GM18858 (cell line): ENCODE data around the gene RNF220.
"Not testable (repeated sequence)": the region's sequence is repeated elsewhere in the genome, so short reads cannot be mapped to it uniquely, and the experiment has no call there.

ENCODE experiments used
- ATAC-seq: cut with Tn5 transposase; IDR thresholded peaks from one replicate; pipeline ENCODE4 v1.9.1; 2021; ENCODE audit not compliant: unreplicated experiment

RNF220 gene

GRCh38 chr1:44695671-44696070 lies 290.6 kb downstream of the RNF220 start:
- no peak for ATAC-seq

GRCh38 chr1:44696101-44696500 lies 291.0 kb downstream of the RNF220 start:
- no peak for ATAC-seq

GRCh38 chr1:44696789-44697345 lies 291.8 kb downstream of the RNF220 start:
- ATAC-seq, result no peak

- ATAC-seq, result no peak
Observed at GRCh38 chr1:44698138-44698537, 293.1 kb downstream of the RNF220 start.

- ATAC-seq, result not testable (repeated sequence)
Observed at GRCh38 chr1:44699375-44699774, 294.3 kb downstream of the RNF220 start.

- ATAC-seq, result no peak
Observed at GRCh38 chr1:44700573-44700972, 295.5 kb downstream of the RNF220 start.

- ATAC-seq, result no peak
Observed at GRCh38 chr1:44701141-44701573, 296.1 kb downstream of the RNF220 start.
